BE2C (cell line): ENCODE data around the gene CLCN1.

Experiments
- DNase-seq: peaks from one replicate; pipeline ENCODE4 v3.0.0-alpha.2; 2020
- H3K27me3 ChIP-seq: fragments of 250-450 bp; sonication (Bioruptor Pico); 2 replicates; pipeline ENCODE4 v1.5.1; 2020; ENCODE audit warnings: mild to moderate bottlenecking
- H3K36me3 ChIP-seq: fragments of 250-450 bp; sonication (Bioruptor Pico); 2 replicates; pipeline ENCODE4 v1.5.1; 2020; ENCODE audit warnings: mild to moderate bottlenecking
- H3K4me1 ChIP-seq: fragments of 250-450 bp; sonication (Bioruptor Pico); 2 replicates; pipeline ENCODE4 v1.5.1; 2020
- H3K4me3 ChIP-seq: 2 replicates; pipeline ENCODE4 v1.5.1; 2011; ENCODE audit warnings: low read depth, low read length
- H3K9me3 ChIP-seq: fragments of 250-450 bp; sonication (Bioruptor Pico); 2 replicates; pipeline ENCODE4 v1.5.1; 2020
- CTCF ChIP-seq: IDR thresholded peaks from 2 replicates; pipeline ENCODE4 v1.5.1; 2012; ENCODE audit warnings: mild to moderate bottlenecking, low read depth, low read length

Gene CLCN1

GRCh38 chr7:143354965-143355364 lies 39.1 kb downstream of the CLCN1 start:
- no peaks in the 10 kb centered on the region for H3K36me3 ChIP-seq
- H3K9me3 ChIP-seq = no peaks in the 10 kb centered on the region
- H3K4me3 ChIP-seq = no peak overlapping the region
- TF ChIP-seq CTCF = no peak
- no peaks in the 10 kb centered on the region for H3K4me1 ChIP-seq
- no peak for DNase-seq
- H3K27me3 ChIP-seq = peaks cover 38% of the 10 kb centered on the region

- TF ChIP-seq CTCF = no peak
- no peak overlapping the region for H3K4me3 ChIP-seq
- no peaks in the 10 kb centered on the region for H3K9me3 ChIP-seq
- H3K36me3 ChIP-seq = no peaks in the 10 kb centered on the region
- H3K4me1 ChIP-seq = no peaks in the 10 kb centered on the region
- peaks cover 40% of the 10 kb centered on the region for H3K27me3 ChIP-seq
- DNase-seq = no peak
These were observed 39.8 kb downstream of the CLCN1 start for GRCh38 chr7:143355450-143356385.

DNA sequence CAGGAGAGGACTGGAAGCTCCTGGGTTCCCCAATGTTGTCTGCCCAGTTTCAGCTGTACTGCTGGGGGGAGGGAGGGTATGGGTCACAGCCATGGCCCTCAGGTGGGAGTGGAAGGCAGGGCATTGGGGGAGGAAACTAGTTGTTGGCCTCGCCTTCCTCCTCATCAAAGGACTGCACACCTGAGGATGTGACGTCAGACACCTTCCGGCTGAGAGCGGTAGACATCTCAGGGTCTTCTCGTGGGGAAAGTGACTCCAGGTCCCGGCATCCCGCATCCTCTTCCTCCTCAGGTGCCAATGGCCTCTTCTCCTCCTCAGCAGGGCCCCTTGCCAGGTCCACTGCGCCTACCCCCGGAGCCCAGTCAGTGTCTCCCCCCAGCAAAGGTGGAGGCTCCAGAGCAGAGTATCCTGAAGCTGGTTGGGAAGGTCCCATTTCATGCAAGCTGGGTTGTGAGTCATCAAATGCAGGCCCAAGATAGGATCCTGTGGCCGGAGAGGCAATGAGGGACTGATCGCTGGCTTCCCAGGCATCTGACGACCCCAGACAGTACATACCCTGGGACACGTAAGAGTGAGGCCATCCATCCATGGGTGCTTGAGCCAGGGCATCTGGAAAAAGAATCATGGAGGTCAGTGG lies 40.6 kb downstream of the CLCN1 start:
- no peak for TF ChIP-seq CTCF
- no peaks in the 10 kb centered on the region for H3K4me1 ChIP-seq

DNA sequence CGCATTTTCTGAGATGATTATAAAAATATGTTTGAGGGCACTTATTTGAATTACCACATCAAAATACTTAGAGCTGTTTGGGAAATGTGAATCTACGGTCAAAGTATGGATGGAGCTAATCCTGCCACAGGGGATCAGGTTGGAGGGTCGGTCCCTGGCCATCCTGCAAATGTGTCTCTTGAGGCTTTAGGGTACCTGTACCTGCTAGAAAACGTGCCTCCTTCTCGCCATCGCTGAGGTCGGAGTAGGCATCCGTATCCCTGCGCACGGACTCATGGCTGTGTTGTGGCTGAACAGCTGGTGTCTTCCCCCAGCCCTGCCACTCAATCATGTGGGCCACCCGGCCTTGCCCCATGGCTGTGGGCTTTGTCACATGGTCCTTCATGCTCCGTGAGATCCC lies 42.7 kb downstream of the CLCN1 start:
- no peaks in the 10 kb centered on the region for H3K4me1 ChIP-seq
- peaks cover 62% of the 10 kb centered on the region for H3K27me3 ChIP-seq
- no peak for TF ChIP-seq CTCF
- H3K4me3 ChIP-seq = no peak overlapping the region
- H3K36me3 ChIP-seq = no peaks in the 10 kb centered on the region
- no peak for DNase-seq
- no peaks in the 10 kb centered on the region for H3K9me3 ChIP-seq

More for the DNA sequence above, 40.6 kb downstream of the CLCN1 start:
- no peaks in the 10 kb centered on the region for H3K36me3 ChIP-seq
- peaks cover 46% of the 10 kb centered on the region for H3K27me3 ChIP-seq
- no peak overlapping the region for H3K4me3 ChIP-seq
- H3K9me3 ChIP-seq = no peaks in the 10 kb centered on the region
- no peak for DNase-seq

- TF ChIP-seq CTCF = no peak
- H3K4me1 ChIP-seq = no peaks in the 10 kb centered on the region
- H3K36me3 ChIP-seq = no peaks in the 10 kb centered on the region
- no peak overlapping the region for H3K4me3 ChIP-seq
- no peak for DNase-seq
- H3K9me3 ChIP-seq = no peaks in the 10 kb centered on the region
- peaks cover 74% of the 10 kb centered on the region for H3K27me3 ChIP-seq
These were observed 44.0 kb downstream of the CLCN1 start for GRCh38 chr7:143359771-143360353.
